Ectodermal cell (in vitro differentiated cells): Measurements from ENCODE around the gene TBCEL.
"Not testable (repeated sequence)": the region's sequence is repeated elsewhere in the genome, so short reads cannot be mapped to it uniquely, and the experiment has no call there.

Experiments
- H3K27ac ChIP-seq: 2 replicates; pipeline ENCODE4 v1.7.0; 2013; ENCODE audit warnings: mild to moderate bottlenecking, low read depth, low read length; ENCODE audit not compliant: insufficient read depth, poor library complexity, severe bottlenecking
- H3K27me3 ChIP-seq: 2 replicates; pipeline ENCODE4 v1.7.0; 2013; ENCODE audit warnings: mild to moderate bottlenecking, low read length; ENCODE audit not compliant: insufficient read depth, control insufficient read depth, poor library complexity, severe bottlenecking
- H3K36me3 ChIP-seq: one replicate; pipeline ENCODE4 v1.7.0; 2013; ENCODE audit warnings: low read length; ENCODE audit not compliant: control insufficient read depth, insufficient read depth
- H3K4me1 ChIP-seq: one replicate; pipeline ENCODE4 v1.7.0; 2013; ENCODE audit warnings: low read length; ENCODE audit not compliant: control insufficient read depth, insufficient read depth
- H3K4me3 ChIP-seq: 2 replicates; pipeline ENCODE4 v1.7.0; 2013; ENCODE audit warnings: low read depth, low read length, control low read depth; ENCODE audit not compliant: insufficient read depth
- H3K9me3 ChIP-seq: 2 replicates; pipeline ENCODE4 v1.7.0; 2013; ENCODE audit warnings: mild to moderate bottlenecking, low read length, moderate library complexity; ENCODE audit not compliant: control insufficient read depth
- WGBS, 2 experiments: methylation state at CpG; one replicate each; pipeline ENCODE4 v1.1.7; 2013; ENCODE audit warnings: missing lambda C conversion rate in 2 of 2; 5-methylcytosine and 5-hydroxymethylcytosine counted together

TBCEL gene

DNA sequence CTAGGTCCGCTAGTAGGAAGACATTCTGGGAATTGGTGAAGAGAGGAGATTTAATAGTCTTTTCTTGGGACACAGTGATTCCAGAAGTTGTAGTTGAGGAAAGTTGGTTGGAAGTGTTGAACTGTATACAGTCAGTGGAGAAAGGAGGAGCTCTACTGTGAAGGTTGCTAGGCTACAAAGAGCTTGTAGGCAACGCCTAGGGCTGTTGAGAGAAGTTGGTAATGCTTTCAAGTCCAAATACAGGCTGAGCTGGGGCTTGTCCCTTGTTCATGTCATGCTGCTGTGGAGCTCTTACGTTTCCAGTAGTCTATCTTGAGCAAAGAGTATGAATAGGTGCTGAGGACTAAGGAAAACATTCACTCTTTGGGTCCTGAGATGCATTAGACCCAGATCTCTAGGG, 1.1 kb downstream of the TBCEL start:
- 71 to 76% methylated on average over 3 of the region's 3 CpGs for WGBS, 2 experiments
- Histone ChIP-seq H3K4me3 (peak overlapping the region; percentile 91), H3K27ac (no peak overlapping the region)

GRCh38 chr11:121029153-121029552, 5.3 kb downstream of the TBCEL start:
- Histone ChIP-seq H3K9me3 (no peaks in the 10 kb centered on the region), H3K27ac (no peak overlapping the region), H3K27me3 (no peaks in the 10 kb centered on the region), H3K4me1 (peaks cover 7% of the 10 kb centered on the region), H3K4me3 (no peak overlapping the region), H3K36me3 (no peaks in the 10 kb centered on the region)
- 95 to 100% methylated on average over 1 to 2 of the region's 2 CpGs for WGBS, 2 experiments

More for the DNA sequence above, 1.1 kb downstream of the TBCEL start:
- Histone ChIP-seq H3K9me3 (no peaks in the 10 kb centered on the region), H3K4me1 (peaks cover 7% of the 10 kb centered on the region), H3K36me3 (no peaks in the 10 kb centered on the region), H3K27me3 (no peaks in the 10 kb centered on the region)

DNA sequence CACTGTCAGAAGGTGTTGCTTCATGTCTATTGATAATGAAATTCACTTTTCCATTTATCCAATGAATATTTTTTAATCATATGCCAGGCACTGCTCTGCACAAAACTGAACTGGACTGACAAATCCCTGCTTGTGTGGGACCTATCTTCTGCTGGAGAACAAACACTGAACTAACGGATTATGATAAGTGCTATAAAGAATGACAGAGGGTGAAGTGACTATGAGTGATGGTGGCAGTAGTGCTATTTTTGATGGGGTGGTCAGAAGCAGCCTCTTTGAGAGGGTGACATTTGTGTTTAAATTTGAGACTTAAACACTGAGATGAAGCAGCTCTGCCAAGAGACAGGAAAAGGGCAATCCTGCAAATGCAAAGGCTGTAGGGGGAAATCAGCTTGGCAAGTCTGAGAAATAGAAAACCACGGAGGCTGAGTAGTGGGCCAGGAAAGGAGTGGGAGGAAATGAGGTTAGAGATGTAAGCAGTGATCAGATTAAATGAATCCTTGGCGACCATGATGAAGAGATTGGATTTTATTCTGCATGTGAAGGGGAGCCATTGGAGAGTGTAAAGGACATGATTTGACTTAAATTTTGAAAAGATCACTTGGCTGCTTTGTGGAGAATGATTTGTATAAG, 6.0 kb downstream of the TBCEL start:
- no peaks in the 10 kb centered on the region for H3K27me3 ChIP-seq
- 94% methylated on average over 3 of the region's 3 CpGs for WGBS, 2 experiments
- H3K9me3 ChIP-seq: no peaks in the 10 kb centered on the region
- H3K4me1 ChIP-seq: peaks cover 4% of the 10 kb centered on the region
- no peak overlapping the region for H3K4me3 ChIP-seq
- H3K27ac ChIP-seq: no peak overlapping the region
- H3K36me3 ChIP-seq: no peaks in the 10 kb centered on the region

GRCh38 chr11:121031167-121031566, 7.3 kb downstream of the TBCEL start:
- no peaks in the 10 kb centered on the region for H3K36me3 ChIP-seq
- no peaks in the 10 kb centered on the region for H3K9me3 ChIP-seq
- H3K27ac ChIP-seq: no peak overlapping the region
- H3K27me3 ChIP-seq: no peaks in the 10 kb centered on the region
- H3K4me3 ChIP-seq: no peak overlapping the region
- no peaks in the 10 kb centered on the region for H3K4me1 ChIP-seq
- whole genome bisulfite sequencing, 2 experiments: 100% methylated on average over 1 of the region's 2 CpGs; no CpG with 5 or more reads in 1 of the 2 experiments

- H3K27ac ChIP-seq, H3K36me3 ChIP-seq, H3K4me3 ChIP-seq, H3K27me3 ChIP-seq, H3K9me3 ChIP-seq, H3K4me1 ChIP-seq: not testable (repeated sequence)
- 95% methylated on average over 3 to 4 of the region's 4 CpGs for WGBS, 2 experiments
These were observed 7.7 kb downstream of the TBCEL start for GRCh38 chr11:121031648-121032047.

- 93 to 94% methylated on average over 3 of the region's 3 CpGs for WGBS, 2 experiments
- H3K4me1 ChIP-seq: no peaks in the 10 kb centered on the region
- H3K27ac ChIP-seq: no peak overlapping the region
- no peak overlapping the region for H3K4me3 ChIP-seq
- no peaks in the 10 kb centered on the region for H3K27me3 ChIP-seq
- no peaks in the 10 kb centered on the region for H3K36me3 ChIP-seq
- H3K9me3 ChIP-seq: no peaks in the 10 kb centered on the region
These were observed 8.6 kb downstream of the TBCEL start for GRCh38 chr11:121032546-121032945.

DNA sequence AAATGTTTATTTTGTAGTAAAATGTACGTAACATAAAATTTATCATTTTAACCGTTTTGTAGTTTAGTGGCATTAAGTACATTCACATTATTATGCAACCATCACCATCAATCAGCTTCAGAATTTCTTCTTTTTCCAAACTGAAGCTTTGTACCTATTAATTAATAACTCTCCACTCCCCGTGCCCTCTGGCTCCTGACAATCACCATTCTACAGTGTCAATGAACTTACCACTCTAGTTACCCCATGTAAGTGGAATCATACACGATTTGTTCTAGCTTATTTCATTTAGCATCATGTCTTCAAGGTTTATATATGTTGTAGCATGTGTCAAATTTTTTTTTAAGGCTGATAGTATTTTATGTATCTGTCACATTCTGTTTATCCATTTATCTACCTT, 9.7 kb downstream of the TBCEL start:
- Histone ChIP-seq H3K4me3 (no peak overlapping the region), H3K27me3 (no peaks in the 10 kb centered on the region), H3K4me1 (peaks cover 5% of the 10 kb centered on the region), H3K36me3 (no peaks in the 10 kb centered on the region), H3K9me3 (no peaks in the 10 kb centered on the region), H3K27ac (no peak overlapping the region)
- WGBS, 2 experiments: 89 to 96% methylated on average over 2 to 4 of the region's 4 CpGs

DNA sequence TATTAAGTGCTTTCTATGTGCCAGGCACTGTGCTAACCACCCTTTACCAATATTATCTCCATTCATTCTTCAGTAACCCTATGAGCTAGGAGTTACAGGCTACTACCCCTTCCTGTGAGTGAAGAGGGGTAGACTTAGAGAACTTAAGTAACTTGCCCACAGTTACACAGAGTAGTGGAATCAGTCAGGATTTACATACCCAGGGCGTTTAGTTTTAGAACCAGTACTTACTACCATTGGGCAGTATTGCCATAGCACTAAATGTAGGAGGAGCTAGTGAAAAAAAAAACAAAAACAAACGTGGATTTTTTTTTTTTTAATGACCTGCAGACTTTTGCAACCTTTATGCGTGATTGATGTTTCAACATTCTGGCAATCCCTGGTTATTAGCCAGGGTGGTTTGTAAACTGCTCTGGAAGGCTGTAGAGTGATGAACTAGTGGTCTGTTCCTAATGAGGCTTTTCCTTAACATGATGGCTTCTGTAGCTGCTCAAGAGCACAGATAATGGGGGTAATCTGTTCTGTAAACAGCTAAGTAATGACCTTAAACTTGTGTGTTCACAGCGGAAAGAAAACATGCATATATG, 11.4 kb downstream of the TBCEL start:
- no peak overlapping the region for H3K4me3 ChIP-seq
- H3K9me3 ChIP-seq: no peaks in the 10 kb centered on the region
- H3K4me1 ChIP-seq: peaks cover 13% of the 10 kb centered on the region
- H3K27ac ChIP-seq: no peak overlapping the region
- H3K27me3 ChIP-seq: no peaks in the 10 kb centered on the region
- H3K36me3 ChIP-seq: no peaks in the 10 kb centered on the region
- WGBS, 2 experiments: 87 to 91% methylated on average over 4 of the region's 4 CpGs

DNA sequence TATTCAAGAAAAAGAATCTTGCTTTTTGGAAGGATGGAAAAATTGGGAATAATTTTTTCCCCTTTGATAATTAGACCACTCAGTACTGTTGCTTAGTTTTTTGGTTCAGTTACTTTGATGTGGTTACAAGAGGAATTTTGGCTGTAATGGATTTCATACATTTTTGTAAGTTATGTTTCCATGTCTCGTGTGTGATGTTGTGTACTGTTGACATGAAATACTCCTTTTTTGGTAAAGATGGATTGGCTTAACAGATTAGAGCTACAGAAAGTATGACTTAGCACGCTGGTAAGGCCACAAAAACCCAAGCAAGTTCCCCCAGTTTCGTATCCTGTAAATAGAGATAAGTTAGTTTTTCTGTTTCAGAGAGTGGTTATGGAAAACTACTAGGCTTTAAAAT, 11.9 kb downstream of the TBCEL start:
- H3K27me3 ChIP-seq: no peaks in the 10 kb centered on the region
- H3K27ac ChIP-seq: no peak overlapping the region
- no peaks in the 10 kb centered on the region for H3K36me3 ChIP-seq
- H3K4me3 ChIP-seq: no peak overlapping the region
- H3K4me1 ChIP-seq: peaks cover 13% of the 10 kb centered on the region
- 92 to 94% methylated on average over 3 of the region's 3 CpGs for WGBS, 2 experiments
- no peaks in the 10 kb centered on the region for H3K9me3 ChIP-seq

DNA sequence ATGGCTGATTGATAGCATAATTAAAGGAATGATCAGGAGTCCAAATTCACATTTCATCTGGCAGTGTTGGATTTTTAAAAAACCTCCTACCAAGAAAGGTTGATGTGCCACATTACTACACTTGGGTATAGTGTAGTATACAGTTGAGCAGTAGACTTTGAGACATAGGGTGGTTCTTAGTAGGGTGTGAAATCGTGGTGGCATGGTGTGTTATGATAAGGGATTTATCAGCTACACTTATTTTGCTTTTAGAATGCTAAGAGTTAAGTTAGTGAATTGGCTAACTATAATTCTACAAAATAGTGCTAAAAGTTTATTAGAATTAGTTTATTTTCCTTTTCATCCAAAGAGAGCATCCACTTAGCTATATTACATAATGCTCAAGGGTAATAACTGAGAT, 13.1 kb downstream of the TBCEL start:
- H3K4me3 ChIP-seq: no peak overlapping the region
- 71 to 90% methylated on average over 1 of the region's 1 CpG for WGBS, 2 experiments

More for the DNA sequence above, 13.1 kb downstream of the TBCEL start:
- Histone ChIP-seq H3K36me3 (no peaks in the 10 kb centered on the region), H3K9me3 (no peaks in the 10 kb centered on the region), H3K27ac (no peak overlapping the region), H3K27me3 (no peaks in the 10 kb centered on the region), H3K4me1 (peaks cover 13% of the 10 kb centered on the region)
